Lung microvascular endothelial cell (primary cell): ENCODE data around the gene HS6ST2. TPM values are rescaled to one million over a fixed set of nuclear protein-coding genes. Genes with fewer than 3 reads are reported as not detected.

Source experiments
- DNase-seq, 2 donors: peaks; one replicate each; pipeline versions ENCODE4 v3.0.0 to v3.0.0-alpha.2; 2010; ENCODE audit warnings: low read depth in 2 of 2
- total RNA-seq: library from RNA; depleted of rRNA; stranded (reverse); fragments of >200 nt; gene quantifications from 2 replicates; pipeline ENCODE4 v1.2.1, GENCODE V29; 2014

Gene HS6ST2
- total RNA-seq, 1 donor from 2014 or later, result not detected

GRCh38 chrX:132622130-132622529 is 336.3 kb downstream of the HS6ST2 start:
- DNase-seq, result peak in 1 of 2 donors; percentile 43

GRCh38 chrX:132618810-132619209 is 339.6 kb downstream of the HS6ST2 start:
- DNase-seq, result no peak

GRCh38 chrX:132615391-132616131 is 342.9 kb downstream of the HS6ST2 start:
- DNase-seq, result peak; percentile 45 to 63

GRCh38 chrX:132614297-132614696 is 344.1 kb downstream of the HS6ST2 start:
- DNase-seq, result no peak

GRCh38 chrX:132613801-132614200 is 344.6 kb downstream of the HS6ST2 start:
- no peak for DNase-seq

GRCh38 chrX:132612821-132613564 is 345.4 kb downstream of the HS6ST2 start:
- peak; percentile 37 to 58 for DNase-seq

- DNase-seq, result no peak
Measured at GRCh38 chrX:132610536-132610935, 347.9 kb downstream of the HS6ST2 start.

GRCh38 chrX:132609362-132609848 is 349.0 kb downstream of the HS6ST2 start:
- no peak for DNase-seq

GRCh38 chrX:132603700-132604286 is 354.6 kb downstream of the HS6ST2 start:
- no peak for DNase-seq

GRCh38 chrX:132602701-132603100 is 355.7 kb downstream of the HS6ST2 start:
- DNase-seq, result no peak

- no peak for DNase-seq
Measured at GRCh38 chrX:132594999-132595398, 363.4 kb downstream of the HS6ST2 start.

- no peak for DNase-seq
Measured at GRCh38 chrX:132594129-132594528, 364.3 kb downstream of the HS6ST2 start.

GRCh38 chrX:132592880-132593279 is 365.5 kb downstream of the HS6ST2 start:
- DNase-seq, result peak; percentile 7 to 8

- DNase-seq, result peak in 1 of 2 donors; percentile 16
Measured at GRCh38 chrX:132591719-132592275, 366.6 kb downstream of the HS6ST2 start.

GRCh38 chrX:132590350-132591026 is 367.9 kb downstream of the HS6ST2 start:
- DNase-seq, result no peak

- no peak for DNase-seq
Measured at GRCh38 chrX:132584936-132585335, 373.5 kb downstream of the HS6ST2 start.

GRCh38 chrX:132576939-132577338 is 381.5 kb downstream of the HS6ST2 start:
- DNase-seq, result no peak
